ENCODE measurements around the gene KRT36. TPM values are rescaled to one million over a fixed set of nuclear protein-coding genes. Genes with fewer than 3 reads are reported as not detected.

The KRT36 gene
- total RNA-seq, 1 donor from 2014 or later, result not detected

GRCh38 chr17:41500131-41500911 lies 10.6 kb upstream of the KRT36 start:
- DNase-seq (ENCODE audit: low spot score), result peak; percentile 76

GRCh38 chr17:41499714-41500113 lies 10.0 kb upstream of the KRT36 start:
- no peak for DNase-seq (ENCODE audit: low spot score)

- no peak for DNase-seq (ENCODE audit: low spot score)
Measured at GRCh38 chr17:41498276-41498675, 8.6 kb upstream of the KRT36 start.

- DNase-seq (ENCODE audit: low spot score), result peak; percentile 86
Measured at GRCh38 chr17:41496803-41497484, 7.2 kb upstream of the KRT36 start.

GRCh38 chr17:41494524-41494923 lies 4.8 kb upstream of the KRT36 start:
- DNase-seq (ENCODE audit: low spot score), result no peak

- no peak for DNase-seq (ENCODE audit: low spot score)
Measured at GRCh38 chr17:41492771-41493170, 3.1 kb upstream of the KRT36 start.

- DNase-seq (ENCODE audit: low spot score), result no peak
Measured at GRCh38 chr17:41492351-41492750, 2.6 kb upstream of the KRT36 start.

GRCh38 chr17:41491476-41491875 lies 1.8 kb upstream of the KRT36 start:
- no peak for DNase-seq (ENCODE audit: low spot score)

- DNase-seq (ENCODE audit: low spot score), result no peak
Measured at GRCh38 chr17:41490000-41490990, 585 bp upstream of the KRT36 start.

GRCh38 chr17:41486809-41487530 lies 2.7 kb downstream of the KRT36 start:
- no peak for DNase-seq (ENCODE audit: low spot score)

- DNase-seq (ENCODE audit: low spot score), result no peak
Measured at GRCh38 chr17:41486316-41486715, 3.4 kb downstream of the KRT36 start.

GRCh38 chr17:41484920-41485904 lies 4.5 kb downstream of the KRT36 start:
- no peak for DNase-seq (ENCODE audit: low spot score)

GRCh38 chr17:41483991-41484826 lies 5.5 kb downstream of the KRT36 start:
- DNase-seq (ENCODE audit: low spot score), result no peak

- DNase-seq (ENCODE audit: low spot score), result no peak
Measured at GRCh38 chr17:41483531-41483930, 6.2 kb downstream of the KRT36 start.

- DNase-seq (ENCODE audit: low spot score), result no peak
Measured at GRCh38 chr17:41481036-41481435, 8.7 kb downstream of the KRT36 start, which contains the start of gene KRT35. KRT35 (minus strand) TSS chr17:41481151; CDS start chr17:41481097, 54 bp downstream.

- DNase-seq (ENCODE audit: low spot score), result no peak
Measured at GRCh38 chr17:41480581-41480980, 9.1 kb downstream of the KRT36 start.

- no peak for DNase-seq (ENCODE audit: low spot score)
Measured at GRCh38 chr17:41480136-41480535, 9.6 kb downstream of the KRT36 start.

- DNase-seq (ENCODE audit: low spot score), result no peak
Measured at GRCh38 chr17:41478237-41478636, 11.5 kb downstream of the KRT36 start.

Data from ureter (tissue), 1 donor.